ENCODE results near the gene OR2C3. TPM values are rescaled to one million over a fixed set of nuclear protein-coding genes. Genes with fewer than 3 reads are reported as not detected.
"Not testable (repeated sequence)": the region's sequence is repeated elsewhere in the genome, so short reads cannot be mapped to it uniquely, and the experiment has no call there.

The OR2C3 gene
- total RNA-seq, 1 donor from 2014 or later = not detected

- no peak for DNase-seq (ENCODE audit: low read depth in 2 of 2)
Measured at GRCh38 chr1:247517795-247518612, 18.2 kb downstream of the OR2C3 start.

- no peak for DNase-seq (ENCODE audit: low read depth in 2 of 2)
Measured at GRCh38 chr1:247506831-247507230, 29.4 kb downstream of the OR2C3 start.

GRCh38 chr1:247500865-247501264, 35.4 kb downstream of the OR2C3 start:
- DNase-seq (ENCODE audit: low read depth in 2 of 2) = no peak

- no peak for DNase-seq (ENCODE audit: low read depth in 2 of 2)
Measured at GRCh38 chr1:247496581-247497285, 39.5 kb downstream of the OR2C3 start.

- no peak for DNase-seq (ENCODE audit: low read depth in 2 of 2)
Measured at GRCh38 chr1:247494767-247495166, 41.5 kb downstream of the OR2C3 start.

- no peak for DNase-seq (ENCODE audit: low read depth in 2 of 2)
Measured at GRCh38 chr1:247493106-247493505, 43.1 kb downstream of the OR2C3 start.

- no peak for DNase-seq (ENCODE audit: low read depth in 2 of 2)
Measured at GRCh38 chr1:247491328-247491727, 44.9 kb downstream of the OR2C3 start.

GRCh38 chr1:247487057-247487456, 49.2 kb downstream of the OR2C3 start:
- DNase-seq (ENCODE audit: low read depth in 2 of 2) = no peak

- DNase-seq (ENCODE audit: low read depth in 2 of 2) = no peak
Measured at GRCh38 chr1:247482747-247483146, 53.5 kb downstream of the OR2C3 start.

GRCh38 chr1:247476328-247477058, 59.7 kb downstream of the OR2C3 start:
- DNase-seq (ENCODE audit: low read depth in 2 of 2) = not testable (repeated sequence)

GRCh38 chr1:247475793-247476192, 60.4 kb downstream of the OR2C3 start:
- no peak for DNase-seq (ENCODE audit: low read depth in 2 of 2)

Other genes with a start within 250 kb of the OR2C3 start
- gene ZNF496, start 204.6 kb downstream of the OR2C3 start, total RNA-seq = 17.2 and 24.3 TPM in 2 replicates
- gene NLRP3, start 120.3 kb downstream of the OR2C3 start, total RNA-seq = under 0.01 TPM in 1 of 2 replicates, not detected in the other
- not detected in 2 replicates for gene OR2B11, start 78.3 kb downstream of the OR2C3 start, total RNA-seq
- gene GCSAML, start 12.7 kb upstream of the OR2C3 start, total RNA-seq = not detected in 2 replicates
- not detected in 2 replicates for gene OR2G2, start 51.9 kb upstream of the OR2C3 start, total RNA-seq
- gene OR2G3, start 69.1 kb upstream of the OR2C3 start, total RNA-seq = not detected in 2 replicates
- gene OR13G1, start 143.3 kb upstream of the OR2C3 start, total RNA-seq = not detected in 2 replicates
- gene OR6F1, start 180.2 kb upstream of the OR2C3 start, total RNA-seq = not detected in 2 replicates
- gene OR14K1, start 202.2 kb upstream of the OR2C3 start, total RNA-seq = not detected in 2 replicates
- gene OR14A2, start 211.7 kb upstream of the OR2C3 start, total RNA-seq = not detected in 2 replicates
- not detected in 2 replicates for gene OR1C1, start 224.1 kb upstream of the OR2C3 start, total RNA-seq

All from dermis microvascular lymphatic vessel endothelial cell (primary cell).